Erythroblast (primary cell): ENCODE results near the gene SERINC5.

Source experiments
- GATA1 ChIP-seq: IDR thresholded peaks from 2 replicates; pipeline ENCODE4 v1.6.1; 2011; ENCODE audit warnings: low read depth, mild to moderate bottlenecking, control low read depth, low read length, moderate library complexity
- POLR2A ChIP-seq: IDR thresholded peaks from 2 replicates; pipeline ENCODE4 v1.6.1; 2011; ENCODE audit warnings: mild to moderate bottlenecking, low read length

GRCh38 chr5:80211327-80211726 is 44.5 kb downstream of the SERINC5 start:
- TF ChIP-seq POLR2A = no peak
- TF ChIP-seq GATA1 = no peak
